Myocyte (in vitro differentiated cells): ENCODE data around the gene SYMPK. TPM values are rescaled to one million over a fixed set of nuclear protein-coding genes. Genes with fewer than 3 reads are reported as not detected.

Source experiments
- DNase-seq: peaks from one replicate; pipeline ENCODE4 v3.0.0-alpha.2; 2012; ENCODE audit warnings: low read depth
- total RNA-seq: library from RNA; depleted of rRNA; stranded (reverse); fragments of >200 nt; gene quantifications from 2 replicates; pipeline ENCODE4 v1.2.3, GENCODE V29; 2014

SYMPK gene
- total RNA-seq, 1 donor from 2014 or later = 39.8 TPM

GRCh38 chr19:45768655-45768983 is 94.3 kb downstream of the SYMPK start:
- DNase-seq = no peak

GRCh38 chr19:45767881-45768654 is 94.9 kb downstream of the SYMPK start:
- DNase-seq = peak; percentile 63

DNA sequence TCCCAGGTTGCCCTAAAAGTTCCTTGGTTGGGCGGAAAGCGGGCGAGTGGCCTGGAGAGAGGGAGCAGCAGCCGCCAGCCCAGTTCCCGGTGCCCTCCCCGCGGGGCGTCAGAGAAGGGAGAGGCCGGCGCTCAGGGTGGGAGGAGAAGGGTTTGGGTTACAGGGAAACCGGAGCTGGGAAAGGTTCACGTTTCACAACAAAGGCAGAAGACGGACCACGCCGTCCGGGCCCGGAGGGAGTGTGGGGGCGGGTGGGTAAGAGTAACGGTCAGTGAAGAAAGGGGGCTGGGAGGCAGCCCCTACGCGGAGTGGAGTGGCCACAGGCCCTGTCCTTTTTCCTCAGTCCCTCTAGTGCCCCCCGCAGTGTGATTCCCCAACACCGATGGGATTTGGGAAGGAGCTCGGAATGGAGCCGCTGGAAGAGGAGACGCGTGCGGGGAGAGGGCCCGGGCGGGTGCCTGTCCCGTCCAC is 95.5 kb downstream of the SYMPK start:
- DNase-seq = peak; percentile 95

DNA sequence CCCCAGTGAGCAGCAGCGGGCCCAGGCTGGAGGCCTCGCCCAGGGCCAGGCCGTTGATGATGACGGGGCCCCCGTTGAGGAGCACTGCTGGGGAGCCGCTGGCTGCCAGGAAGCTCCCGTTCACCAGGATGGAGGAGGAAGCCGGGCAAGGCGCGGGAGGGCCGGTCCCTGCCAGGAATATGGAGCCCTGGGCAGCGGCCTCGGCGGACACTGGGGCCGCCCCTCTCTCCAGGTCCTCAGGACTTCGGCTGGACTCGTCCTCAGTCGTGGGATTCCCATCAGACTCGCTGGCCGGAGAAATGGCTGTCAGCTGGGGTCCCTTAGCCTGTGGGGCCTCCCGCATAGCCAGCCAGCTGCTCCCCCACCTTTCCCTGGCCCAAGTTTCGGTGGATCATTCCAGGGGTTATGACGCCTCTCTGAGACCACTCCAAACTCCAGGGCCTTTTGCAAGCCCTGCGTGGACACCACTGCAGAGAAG is 96.0 kb downstream of the SYMPK start:
- no peak for DNase-seq

GRCh38 chr19:45766296-45766868 is 96.6 kb downstream of the SYMPK start:
- no peak for DNase-seq

DNA sequence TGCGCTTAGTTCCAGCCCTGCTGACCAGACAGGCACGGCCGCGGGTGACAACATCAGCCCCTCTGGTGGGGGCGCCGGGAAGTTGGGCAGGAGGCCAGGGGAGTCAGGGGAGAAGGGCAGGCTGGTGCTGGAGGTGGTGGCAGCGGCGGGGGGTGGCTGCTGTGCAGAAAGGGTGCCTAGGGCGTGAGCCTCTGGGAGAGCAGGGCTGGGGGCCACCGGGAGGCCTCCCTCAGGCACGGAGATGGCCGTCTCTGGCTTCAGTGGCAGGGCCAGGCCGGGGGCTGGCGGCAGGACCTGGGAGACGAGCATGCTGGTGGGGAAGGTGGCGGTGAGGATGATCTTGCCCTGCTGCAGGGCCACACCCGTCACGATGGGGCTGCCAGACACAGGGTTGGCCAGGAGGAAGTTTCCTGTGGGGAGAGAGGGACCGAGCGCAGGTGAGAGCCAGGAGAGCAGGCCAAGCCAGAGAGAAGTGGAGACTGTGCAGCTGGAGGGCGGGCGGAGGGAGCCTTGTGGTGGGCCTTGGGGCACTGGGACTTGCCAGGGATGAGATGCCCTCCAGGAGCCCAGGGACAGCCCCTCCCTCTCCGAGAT is 97.1 kb downstream of the SYMPK start:
- no peak for DNase-seq

Other genes with a start within 250 kb of the SYMPK start
- gene EML2, start 223.8 kb downstream of the SYMPK start, total RNA-seq = 24.7 and 25.5 TPM in 2 replicates
- 0.37 TPM in 1 of 2 replicates, not detected in the other for gene GIPR, start 194.9 kb downstream of the SYMPK start, total RNA-seq
- 132 and 143 TPM in 2 replicates for gene SNRPD2, start 171.2 kb downstream of the SYMPK start, total RNA-seq
- gene QPCTL, start 170.5 kb downstream of the SYMPK start, total RNA-seq = 11.2 and 16.6 TPM in 2 replicates
- gene FBXO46, start 132.3 kb downstream of the SYMPK start, total RNA-seq = 9.0 TPM in 2 replicates
- not detected in 2 replicates for gene MEIOSIN, start 129.7 kb downstream of the SYMPK start, total RNA-seq
- 13.0 and 17.6 TPM in 2 replicates for gene SIX5, start 93.9 kb downstream of the SYMPK start, total RNA-seq
- gene DMPK, start 80.7 kb downstream of the SYMPK start, total RNA-seq = 907 and 1,143 TPM in 2 replicates
- gene DMWD, start 70.3 kb downstream of the SYMPK start, total RNA-seq = 60.2 and 62.3 TPM in 2 replicates
- 0.11 TPM in 1 of 2 replicates, not detected in the other for gene RSPH6A, start 47.8 kb downstream of the SYMPK start, total RNA-seq
- gene FOXA3, start 1.2 kb upstream of the SYMPK start, total RNA-seq = not detected in 2 replicates
- gene IRF2BP1, start 23.0 kb upstream of the SYMPK start, total RNA-seq = 45.1 and 52.6 TPM in 2 replicates
- gene MYPOP, start 39.5 kb upstream of the SYMPK start, total RNA-seq = 5.1 and 5.8 TPM in 2 replicates
- not detected in 2 replicates for gene NANOS2, start 51.6 kb upstream of the SYMPK start, total RNA-seq
- gene NOVA2, start 110.7 kb upstream of the SYMPK start, total RNA-seq = not detected in 2 replicates
- 7.0 and 10.9 TPM in 2 replicates for gene CCDC61, start 132.3 kb upstream of the SYMPK start, total RNA-seq
- not detected in 2 replicates for gene PGLYRP1, start 159.9 kb upstream of the SYMPK start, total RNA-seq
- 0.10 and 0.91 TPM in 2 replicates for gene IGFL4, start 177.9 kb upstream of the SYMPK start, total RNA-seq